ENCODE results near the gene EIF2B4.

Gene EIF2B4

GRCh38 chr2:27370026-27370815 is at the start of gene EIF2B4, which contains the start of gene SNX17:
Gene EIF2B4 (minus strand): TSS chr2:27370338. CDS start chr2:27370314, 24 bp downstream.
Gene SNX17 (plus strand): TSS chr2:27370616. CDS start chr2:27370744, 128 bp downstream.
- peak; percentile 99 for DNase-seq (ENCODE audit: low spot score)

DNA sequence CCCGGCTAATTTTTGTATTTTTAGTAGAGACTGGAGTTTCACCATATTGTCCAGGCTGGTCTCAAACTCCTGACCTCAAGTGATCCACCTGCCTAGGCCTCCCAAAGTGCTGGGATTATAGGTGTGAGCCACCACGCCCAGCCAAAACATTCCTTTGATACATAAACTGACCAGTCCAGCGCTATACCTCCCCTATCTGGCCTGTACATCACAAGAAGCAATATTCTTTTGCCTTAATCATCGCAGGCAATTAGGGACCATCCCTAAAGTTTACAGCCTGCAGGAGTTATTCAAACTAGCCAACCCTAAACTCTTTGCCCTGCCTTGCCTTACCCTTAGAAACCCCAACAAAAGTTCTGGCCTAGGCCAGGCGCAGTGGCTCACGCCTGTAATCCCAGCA is 46.0 kb upstream of the EIF2B4 start:
- DNase-seq (ENCODE audit: low spot score), result no peak

DNA sequence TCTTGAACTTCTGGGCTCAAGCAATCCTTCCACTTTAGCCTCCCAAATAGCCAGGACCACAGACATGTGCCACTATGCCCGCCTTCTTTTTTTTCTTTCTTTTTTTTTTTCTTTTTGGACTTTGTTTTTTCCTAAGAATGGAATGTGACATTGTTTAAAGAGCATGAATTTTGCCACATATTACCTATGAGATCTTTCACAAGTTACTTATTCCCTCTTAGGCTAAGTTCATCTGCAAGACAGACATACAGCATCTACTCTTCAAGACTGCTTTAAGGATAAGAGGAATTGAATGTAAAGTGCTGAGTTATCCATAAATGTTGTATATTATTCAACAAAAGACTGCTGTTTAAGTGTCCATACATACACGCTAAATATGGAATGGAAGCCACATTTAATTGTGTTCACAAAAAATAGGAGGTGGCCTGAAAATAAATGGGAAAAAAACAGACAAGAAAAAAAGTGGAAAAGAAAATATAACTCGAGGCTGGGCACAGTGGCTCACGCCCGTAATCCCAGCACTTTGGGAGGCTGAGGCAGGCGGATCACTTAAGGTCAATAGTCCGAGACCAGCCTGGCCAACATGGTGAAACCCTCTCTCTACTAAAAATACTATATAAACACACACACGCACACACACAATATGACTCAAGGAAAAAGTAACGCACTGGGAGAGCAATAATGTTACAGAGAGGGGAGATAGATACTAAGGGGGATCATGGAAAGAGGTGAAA is 42.4 kb upstream of the EIF2B4 start:
- no peak for DNase-seq (ENCODE audit: low spot score)

GRCh38 chr2:27409321-27410073 is 39.4 kb upstream of the EIF2B4 start, which contains the start of gene PPM1G:
Gene PPM1G (minus strand): TSS chr2:27409591. CDS start chr2:27409422, 169 bp downstream.
- peak; percentile 97 for DNase-seq (ENCODE audit: low spot score)

DNA sequence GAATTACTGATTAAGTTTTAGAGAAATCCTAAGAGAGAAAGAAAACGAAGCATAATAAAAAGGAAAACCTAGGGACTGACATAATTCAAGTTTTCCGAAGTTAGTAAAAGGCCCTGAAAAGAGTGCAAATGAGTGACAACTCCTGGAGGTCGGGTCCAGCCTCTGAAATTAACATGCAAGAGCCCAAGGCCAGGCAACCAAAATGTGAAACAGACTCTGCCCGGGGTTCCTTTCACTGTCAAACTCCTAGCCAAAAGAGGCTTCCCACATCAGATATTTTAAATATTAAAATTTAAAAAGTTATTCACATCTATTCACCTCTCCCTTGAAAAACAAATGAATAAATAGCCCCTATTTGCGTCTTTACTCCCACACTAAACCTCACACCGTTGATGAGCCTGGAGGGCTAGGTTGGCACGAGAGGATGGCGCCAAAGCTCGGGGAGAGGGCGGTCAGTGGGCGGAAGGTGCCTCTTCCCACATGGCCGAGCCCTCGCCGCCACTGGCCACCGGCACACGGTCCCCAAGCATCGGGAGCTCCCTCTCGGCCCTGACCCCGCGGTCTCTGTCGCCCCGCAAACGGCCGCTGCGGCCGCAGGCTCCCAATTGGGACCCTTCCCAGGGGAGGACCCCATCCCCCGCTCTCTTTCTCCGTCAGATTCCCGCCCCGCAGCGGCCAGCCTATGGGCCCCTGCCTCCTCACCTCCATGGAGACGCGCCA is 38.6 kb upstream of the EIF2B4 start:
- peak; percentile 5 for DNase-seq (ENCODE audit: low spot score)

GRCh38 chr2:27407798-27408491 is 37.8 kb upstream of the EIF2B4 start:
- peak; percentile 30 for DNase-seq (ENCODE audit: low spot score)

GRCh38 chr2:27400348-27401135 is 30.4 kb upstream of the EIF2B4 start:
- DNase-seq (ENCODE audit: low spot score), result no peak

DNA sequence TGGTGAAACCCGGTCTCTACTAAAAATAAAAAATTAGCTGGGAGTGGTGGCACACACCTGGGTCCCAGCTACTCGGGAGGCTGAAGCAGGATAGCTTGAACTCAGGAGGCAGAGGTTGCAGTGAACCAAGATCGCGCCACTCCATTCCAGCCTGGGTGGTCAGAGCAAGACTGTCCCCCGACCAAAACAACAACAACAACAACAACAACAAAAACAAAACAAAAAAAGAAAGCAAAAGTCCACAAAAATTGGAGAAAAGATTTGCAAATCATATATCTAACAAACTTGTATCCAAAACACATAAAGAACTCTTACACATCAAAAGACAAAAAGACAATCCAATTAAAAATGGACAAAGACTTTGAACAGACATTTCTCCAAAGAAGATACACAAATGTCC is 28.8 kb upstream of the EIF2B4 start:
- DNase-seq (ENCODE audit: low spot score), result no peak

- no peak for DNase-seq (ENCODE audit: low spot score)
Measured at GRCh38 chr2:27393225-27393624, 23.1 kb upstream of the EIF2B4 start.

GRCh38 chr2:27390822-27391679 is 20.9 kb upstream of the EIF2B4 start:
- DNase-seq (ENCODE audit: low spot score), result no peak

- no peak for DNase-seq (ENCODE audit: low spot score)
Measured at GRCh38 chr2:27381577-27382181, 11.5 kb upstream of the EIF2B4 start.

DNA sequence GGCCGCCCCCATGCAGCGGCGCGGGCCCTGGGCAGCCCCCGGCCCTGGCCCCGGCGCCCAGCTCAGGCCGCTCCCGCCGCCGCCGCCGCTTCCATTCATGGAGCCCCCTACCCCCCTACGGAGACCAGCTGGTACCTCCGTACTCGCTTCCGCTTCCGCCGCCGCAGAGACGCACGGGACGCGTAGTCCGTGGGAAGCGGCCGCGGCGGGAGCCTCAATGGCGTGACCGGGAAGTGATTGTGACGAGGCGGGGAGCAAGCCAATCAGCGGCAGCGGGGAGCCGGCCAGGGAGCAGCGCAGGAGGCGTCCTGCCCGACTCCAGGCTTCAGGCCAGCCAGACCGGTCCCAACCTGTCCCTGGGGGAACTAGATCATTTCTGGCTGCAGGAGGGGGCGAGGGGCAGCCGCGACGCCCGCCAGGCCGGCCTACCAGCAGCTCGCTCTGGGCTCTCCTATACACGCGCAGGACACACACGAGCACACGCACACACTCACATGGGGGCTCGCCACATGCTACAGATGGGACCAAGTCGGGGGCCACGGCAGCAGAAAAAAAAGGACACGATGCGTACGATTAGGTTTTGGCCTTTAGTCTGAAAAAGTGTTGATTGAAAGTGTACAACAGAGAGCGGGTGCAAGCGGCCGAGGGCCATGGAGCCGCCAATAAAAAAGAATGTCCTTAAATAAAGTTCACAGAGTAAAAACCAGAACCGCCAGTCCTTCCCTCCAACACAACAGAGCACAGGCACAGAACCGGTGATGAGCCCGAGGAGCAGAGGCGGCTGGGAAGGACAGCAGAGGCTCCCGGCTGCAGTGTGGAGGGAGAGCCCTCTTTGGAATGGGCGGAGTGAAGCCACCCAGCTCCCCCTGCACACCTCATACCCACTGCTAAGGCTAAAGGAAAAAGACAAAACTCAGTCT is 10.7 kb upstream of the EIF2B4 start, which contains the start of gene ZNF513:
Gene ZNF513 (minus strand): TSS at position 109 of the 920 bp plus-strand sequence. CDS start 208 bp downstream, outside the sequence.
- peak; percentile 98 for DNase-seq (ENCODE audit: low spot score)

DNA sequence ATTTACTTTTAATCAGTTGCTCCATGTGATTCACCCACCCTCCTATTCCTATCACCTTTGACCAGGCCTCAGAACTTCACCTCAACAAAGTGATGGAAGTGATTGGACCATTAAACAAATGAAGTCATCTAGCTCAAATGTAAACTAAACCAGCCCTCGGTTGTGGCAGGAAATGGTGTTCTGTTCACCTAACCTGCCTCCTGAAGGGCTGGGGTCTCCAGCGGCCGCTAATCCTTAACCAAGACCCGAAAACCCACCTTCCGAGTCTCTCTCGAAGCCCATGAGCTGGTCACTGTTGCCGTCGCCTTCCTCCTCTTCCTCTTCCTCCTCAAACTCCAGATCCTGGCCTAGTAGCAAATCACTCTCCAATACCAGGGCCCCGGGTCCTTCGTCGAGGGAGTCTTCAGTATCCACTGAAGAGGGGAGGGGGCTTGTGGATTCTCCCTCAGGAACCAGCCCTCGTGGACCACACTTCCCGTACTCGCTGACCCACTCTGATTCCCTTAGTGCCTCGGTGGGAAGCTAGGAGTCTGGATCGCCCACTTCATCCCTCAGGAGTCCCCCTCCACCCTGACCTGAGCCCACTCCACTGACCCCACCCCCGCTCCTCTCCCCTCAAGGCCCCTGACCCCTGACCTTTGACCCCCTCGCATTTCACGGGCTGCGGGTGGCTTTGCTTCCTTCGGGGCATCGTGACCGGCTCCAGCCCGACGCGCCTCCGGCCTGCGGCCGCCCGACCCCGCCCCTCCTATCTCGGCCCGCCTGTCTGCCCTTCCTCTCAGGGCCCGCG is 9.9 kb upstream of the EIF2B4 start:
- peak; percentile 80 for DNase-seq (ENCODE audit: low spot score)

DNA sequence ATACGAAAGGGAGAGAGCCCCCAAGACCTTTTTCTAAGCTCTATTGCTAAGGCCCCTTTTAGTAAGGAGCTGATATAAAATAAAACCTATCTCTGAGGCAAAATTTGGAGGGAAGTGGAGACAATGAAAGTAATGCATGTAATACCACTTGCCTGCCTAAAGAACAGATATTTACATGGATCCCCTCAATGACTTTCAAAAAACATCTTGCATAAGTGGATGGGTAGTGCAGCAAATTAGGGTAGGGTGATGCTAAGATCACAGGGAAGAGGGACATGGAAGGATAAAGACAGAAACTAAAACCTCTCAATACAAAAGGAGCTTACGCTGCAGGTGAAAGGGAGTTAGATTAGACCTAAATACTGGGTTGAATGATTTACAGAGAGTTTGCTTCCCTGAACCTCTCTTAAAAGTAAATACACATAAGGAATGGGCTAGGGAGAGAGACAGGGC is 9.3 kb upstream of the EIF2B4 start:
- DNase-seq (ENCODE audit: low spot score), result no peak

GRCh38 chr2:27378809-27379290 is 8.7 kb upstream of the EIF2B4 start:
- DNase-seq (ENCODE audit: low spot score), result no peak

DNA sequence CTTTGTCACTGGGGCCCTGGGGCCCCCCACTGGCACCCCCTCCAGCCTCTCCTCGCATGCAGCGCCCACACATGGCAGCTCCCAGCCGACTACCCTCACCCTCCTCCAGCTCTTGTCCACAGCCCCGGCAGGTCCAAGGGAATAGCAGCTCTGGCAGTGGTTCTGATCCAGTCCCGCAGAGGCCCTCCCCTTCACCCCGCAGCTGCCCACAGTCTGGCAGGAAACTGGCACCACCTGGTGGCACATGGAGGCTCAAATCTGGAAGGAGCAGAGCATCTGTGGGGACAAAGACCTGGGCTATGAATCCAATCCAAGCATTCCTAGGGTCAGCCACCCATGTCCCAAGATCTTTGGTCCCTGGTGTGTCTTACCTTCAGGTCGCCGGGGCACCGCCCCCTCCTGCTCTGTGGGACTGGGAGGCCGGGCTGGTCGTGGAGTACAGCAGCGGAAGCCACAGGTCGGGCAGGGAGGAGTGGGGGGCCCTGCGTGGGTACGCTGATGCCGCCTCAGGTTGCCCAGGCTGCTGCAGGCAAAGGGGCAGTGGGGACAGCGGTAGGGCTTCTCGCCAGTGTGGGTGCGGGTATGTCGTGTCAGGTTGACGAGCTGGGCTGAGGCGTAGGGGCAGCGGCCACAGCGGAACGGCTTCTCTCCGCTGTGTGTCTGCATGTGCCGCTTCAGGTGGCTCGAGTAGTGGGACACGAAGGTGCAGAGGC is 8.1 kb upstream of the EIF2B4 start:
- DNase-seq (ENCODE audit: low spot score), result peak; percentile 22

All from Ammon's horn (tissue), 1 donor.